Erythroblast (primary cell): ENCODE data around the gene TJAP1.
"Not testable (repeated sequence)": the region's sequence is repeated elsewhere in the genome, so short reads cannot be mapped to it uniquely, and the experiment has no call there.

Experiments
- DNase-seq, 2 experiments: peaks; one replicate each; lab custom pipeline; 2025; lab: John Stamatoyannopoulos, UW
- GATA1 ChIP-seq: IDR thresholded peaks from 2 replicates; pipeline ENCODE4 v1.6.1; 2011; ENCODE audit warnings: low read depth, mild to moderate bottlenecking, control low read depth, low read length, moderate library complexity
- POLR2A ChIP-seq: IDR thresholded peaks from 2 replicates; pipeline ENCODE4 v1.6.1; 2011; ENCODE audit warnings: mild to moderate bottlenecking, low read length

Gene TJAP1

DNA sequence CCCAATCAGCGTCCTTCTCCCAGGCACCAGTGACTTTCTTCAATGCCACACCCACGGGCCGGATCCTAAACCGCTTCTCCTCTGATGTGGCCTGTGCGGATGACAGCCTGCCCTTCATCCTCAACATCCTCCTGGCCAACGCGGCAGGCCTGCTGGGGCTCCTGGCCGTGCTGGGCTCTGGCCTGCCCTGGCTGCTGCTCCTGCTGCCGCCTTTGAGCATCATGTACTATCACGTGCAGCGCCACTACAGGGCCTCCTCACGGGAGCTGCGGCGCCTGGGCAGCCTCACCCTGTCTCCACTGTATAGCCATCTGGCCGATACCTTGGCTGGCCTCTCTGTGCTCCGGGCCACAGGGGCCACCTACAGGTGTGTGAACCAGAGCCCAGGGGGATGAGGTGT lies 31.8 kb upstream of the TJAP1 start:
- no peak for DNase-seq
- TF ChIP-seq POLR2A (no peak), GATA1 (no peak)

DNA sequence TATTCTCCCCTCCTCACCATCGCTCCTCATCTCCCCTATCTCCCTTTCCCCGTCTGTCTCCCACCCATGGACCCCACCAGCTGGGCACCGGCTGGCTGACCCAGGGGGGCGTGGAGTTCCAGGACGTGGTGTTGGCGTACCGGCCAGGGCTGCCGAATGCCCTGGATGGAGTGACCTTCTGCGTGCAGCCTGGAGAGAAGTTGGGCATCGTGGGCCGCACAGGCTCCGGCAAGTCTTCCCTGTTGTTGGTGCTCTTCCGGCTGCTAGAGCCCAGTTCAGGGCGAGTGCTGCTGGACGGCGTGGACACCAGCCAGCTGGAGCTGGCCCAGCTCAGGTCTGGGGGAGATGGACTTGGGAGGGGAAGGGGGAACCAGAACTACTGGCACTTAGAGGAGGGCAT lies 29.8 kb upstream of the TJAP1 start:
- no peak for DNase-seq
- TF ChIP-seq POLR2A (no peak), GATA1 (no peak)

DNA sequence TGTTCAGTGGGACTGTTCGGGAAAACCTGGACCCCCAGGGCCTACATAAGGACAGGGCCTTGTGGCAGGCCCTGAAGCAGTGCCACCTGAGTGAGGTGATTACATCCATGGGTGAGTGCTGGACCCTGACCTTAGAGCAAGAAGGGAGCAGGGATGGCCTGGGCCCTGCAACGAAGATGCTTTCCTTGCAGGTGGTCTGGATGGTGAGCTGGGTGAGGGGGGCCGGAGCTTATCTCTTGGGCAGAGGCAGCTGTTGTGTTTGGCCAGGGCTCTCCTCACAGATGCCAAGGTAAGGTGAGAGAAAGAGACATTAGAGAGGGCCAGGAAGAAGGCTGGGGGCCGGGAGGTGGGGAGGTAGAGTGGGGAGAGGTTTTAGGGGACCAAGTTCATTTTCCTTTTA lies 28.5 kb upstream of the TJAP1 start:
- TF ChIP-seq POLR2A: no peak
- TF ChIP-seq GATA1: no peak
- DNase-seq: no peak

DNA sequence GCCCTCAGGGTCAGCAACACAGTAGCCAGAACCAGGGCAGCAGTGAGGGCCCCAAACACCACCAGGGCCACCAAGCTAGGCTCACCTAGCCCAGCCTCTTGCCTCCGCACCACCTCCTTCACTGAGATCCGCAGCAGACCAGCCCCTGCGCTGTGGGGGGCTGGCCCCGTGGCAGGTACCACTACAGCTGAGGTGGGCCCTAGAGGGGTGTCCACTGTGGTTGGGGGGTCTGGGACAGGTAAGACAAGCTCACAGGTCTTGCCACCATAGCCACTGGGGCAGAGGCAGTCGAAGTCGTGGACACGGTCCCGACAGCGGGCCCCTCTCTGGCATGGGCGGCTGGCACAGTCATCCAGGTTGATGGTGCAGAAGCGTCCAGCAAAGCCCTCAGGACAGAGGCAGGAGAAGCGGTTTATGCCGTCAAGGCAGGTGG lies 26.7 kb upstream of the TJAP1 start:
- no peak for DNase-seq
- TF ChIP-seq POLR2A: no peak

DNA sequence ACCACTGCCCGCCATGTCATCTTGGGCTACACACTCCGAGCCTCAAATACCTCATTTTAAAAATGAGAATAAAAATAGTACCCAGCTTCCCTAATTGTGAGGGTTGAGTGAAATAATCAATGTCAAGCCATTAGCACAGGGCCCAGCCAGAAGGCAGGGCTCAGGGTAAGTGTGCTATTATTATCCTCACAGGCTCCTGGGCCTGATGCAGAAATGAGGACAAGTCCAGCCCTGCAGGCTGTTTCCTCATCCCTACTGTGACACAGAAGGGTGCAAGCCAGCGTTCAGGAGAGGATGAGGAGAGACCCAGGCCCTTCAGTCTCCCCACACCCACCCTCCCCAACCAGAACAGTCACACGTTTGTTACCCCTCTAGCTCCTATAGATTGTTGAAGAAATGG lies 26.0 kb upstream of the TJAP1 start:
- no peak for DNase-seq
- TF ChIP-seq POLR2A (no peak), GATA1 (no peak)

DNA sequence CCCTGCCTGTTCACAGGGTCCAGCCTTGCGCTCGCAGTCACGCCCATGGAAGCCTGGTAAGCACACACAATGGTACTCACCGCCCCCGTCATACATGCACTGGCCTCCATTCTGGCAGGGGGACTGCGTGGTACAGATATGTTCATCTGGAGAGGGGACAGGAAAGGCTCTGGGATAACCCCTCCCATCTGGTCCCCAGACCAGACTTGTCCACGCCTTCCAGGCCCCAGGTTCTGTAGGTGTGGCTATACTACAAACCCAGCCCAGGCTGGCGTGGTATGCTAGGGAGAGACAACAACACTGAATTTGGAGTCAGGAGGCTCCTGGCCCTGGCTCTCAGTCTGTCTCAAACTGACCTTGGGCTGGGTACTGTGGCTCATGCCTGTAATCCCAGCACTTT lies 25.4 kb upstream of the TJAP1 start:
- DNase-seq: no peak

GRCh38 chr6:43452896-43453295 lies 24.5 kb upstream of the TJAP1 start:
- no peak for TF ChIP-seq GATA1
- TF ChIP-seq POLR2A: no peak
- no peak for DNase-seq

More for the DNA sequence above, 25.4 kb upstream of the TJAP1 start:
- TF ChIP-seq GATA1 (no peak), POLR2A (no peak)

GRCh38 chr6:43453831-43454230 lies 23.5 kb upstream of the TJAP1 start:
- TF ChIP-seq POLR2A (no peak), GATA1 (no peak)
- DNase-seq: no peak

GRCh38 chr6:43454290-43454695 lies 23.1 kb upstream of the TJAP1 start:
- DNase-seq: peak; percentile 78 to 84
- TF ChIP-seq GATA1: no peak
- TF ChIP-seq POLR2A: no peak

DNA sequence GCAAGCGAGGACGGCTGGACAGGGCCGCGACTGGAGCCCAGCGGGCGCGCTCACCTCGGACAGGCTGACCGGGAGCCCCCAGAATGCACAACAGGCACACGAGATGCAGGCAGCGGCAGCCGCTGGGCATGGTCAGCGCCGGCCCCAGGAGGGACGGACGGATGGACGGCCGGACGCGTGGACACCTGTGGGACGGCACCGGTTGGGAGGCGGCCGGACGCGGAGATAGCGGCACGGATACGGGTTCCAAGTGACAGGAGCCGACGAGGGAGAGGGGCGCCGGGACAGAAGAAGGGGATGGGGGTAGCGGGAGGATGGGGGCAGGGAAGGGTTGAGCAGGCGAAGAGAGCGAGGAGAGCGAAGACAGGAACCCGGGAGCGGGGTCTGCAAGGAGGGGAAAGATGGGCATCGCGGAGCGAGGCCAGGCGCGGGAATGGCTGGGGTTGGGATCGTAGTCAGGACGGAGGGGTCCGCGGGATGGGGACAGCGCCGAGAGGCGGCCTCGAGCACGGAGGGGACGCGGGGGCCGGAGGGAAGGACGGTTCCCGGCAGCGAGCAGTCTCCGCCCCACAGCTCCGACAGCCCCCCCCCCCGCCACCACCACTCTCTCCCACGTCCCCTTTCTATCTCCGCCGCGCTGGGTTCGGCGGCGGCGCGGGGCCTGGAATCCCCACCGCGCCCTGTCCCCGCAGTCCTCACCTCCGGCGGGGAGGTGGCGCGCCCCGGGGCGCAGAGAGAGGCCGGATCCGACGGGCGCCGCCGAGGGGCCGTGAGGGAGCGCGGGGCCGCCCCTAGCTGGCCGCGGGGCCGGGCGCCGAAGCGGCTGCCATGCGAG lies 22.5 kb upstream of the TJAP1 start:
- DNase-seq: peak; percentile 18 to 36
- TF ChIP-seq POLR2A (no peak), GATA1 (no peak)

- peak; percentile 27 to 36 for DNase-seq
- TF ChIP-seq GATA1 (no peak), POLR2A (no peak)
Measured at GRCh38 chr6:43455531-43456428, 21.6 kb upstream of the TJAP1 start, which contains the start of gene DLK2. TSS of gene DLK2 (minus strand) at chr6:43455548. CDS start at chr6:43454825, 723 bp downstream.

DNA sequence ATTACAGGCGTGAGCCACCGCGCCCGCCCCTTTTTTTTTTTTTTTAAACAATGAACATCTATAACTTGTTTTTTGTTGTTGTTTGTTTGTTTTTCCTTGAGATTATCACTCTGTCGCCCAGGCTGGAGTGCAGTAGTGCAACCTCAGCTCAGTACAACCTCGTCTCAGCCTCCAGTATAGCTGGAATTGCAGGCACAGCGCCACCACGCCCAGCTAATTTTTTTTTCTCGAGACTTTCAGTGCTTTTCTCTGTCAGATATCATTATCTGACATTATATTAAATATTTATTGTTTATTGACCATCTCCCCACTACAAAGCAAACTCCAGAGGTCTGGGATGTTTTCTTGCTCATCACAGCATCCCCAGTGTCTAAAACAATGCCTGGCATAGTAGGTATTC lies 19.7 kb upstream of the TJAP1 start:
- no peak for TF ChIP-seq POLR2A
- no peak for TF ChIP-seq GATA1
- DNase-seq: no peak

- DNase-seq: not testable (repeated sequence)
Measured at GRCh38 chr6:43458154-43458553, 19.2 kb upstream of the TJAP1 start.

GRCh38 chr6:43459535-43459934 lies 17.8 kb upstream of the TJAP1 start:
- DNase-seq: no peak
- TF ChIP-seq GATA1 (no peak), POLR2A (no peak)

DNA sequence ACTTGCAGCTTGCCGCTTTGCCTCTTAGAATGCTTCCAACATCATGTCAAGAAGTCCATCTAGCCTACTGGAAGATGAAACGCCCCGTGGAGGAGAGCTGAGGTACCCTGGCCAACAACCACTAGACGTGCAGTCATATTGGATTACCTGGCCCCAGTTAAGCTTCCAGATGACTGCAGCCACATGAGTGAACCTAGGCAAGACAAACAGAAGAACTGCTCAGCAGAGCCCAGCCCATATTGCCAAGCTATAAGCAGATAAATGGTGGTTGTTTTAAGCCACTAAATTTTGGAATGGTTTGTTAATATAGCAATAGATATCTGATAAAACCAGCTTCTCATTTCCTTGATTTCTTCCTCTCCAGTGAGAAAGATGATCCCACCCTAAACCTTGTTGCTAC lies 17.3 kb upstream of the TJAP1 start:
- DNase-seq: no peak
- TF ChIP-seq GATA1 (no peak), POLR2A (no peak)
